T-helper 2 cell treated with Interferon-gamma antibody and Interleukin-4, amounts not matched to agents 5 μg/mL and 100 μg/mL, for 36 hours (primary cell): ENCODE data around the gene CTXND1.

ENCODE experiments used
- DNase-seq: peaks from one replicate; pipeline ENCODE4 v3.0.0; 2021; ENCODE audit warnings: low spot score
- H3K27ac Mint-ChIP-seq: one replicate; pipeline ENCODE4 v1.8.0; 2021; ENCODE audit warnings: mild to moderate bottlenecking, mixed read lengths
- H3K27me3 Mint-ChIP-seq: one replicate; pipeline ENCODE4 v1.8.0; 2021; ENCODE audit warnings: low read depth, mixed read lengths
- H3K36me3 Mint-ChIP-seq: one replicate; pipeline ENCODE4 v1.8.0; 2021; ENCODE audit warnings: low read depth, mixed read lengths
- H3K4me1 Mint-ChIP-seq: one replicate; pipeline ENCODE4 v1.8.0; 2021; ENCODE audit warnings: low read depth, mixed read lengths
- H3K4me3 Mint-ChIP-seq: one replicate; pipeline ENCODE4 v1.8.0; 2022; ENCODE audit warnings: mild to moderate bottlenecking, moderate library complexity, mixed read lengths
- H3K9me3 Mint-ChIP-seq: one replicate; pipeline ENCODE4 v1.8.0; 2021; ENCODE audit warnings: mixed read lengths

Gene CTXND1

DNA sequence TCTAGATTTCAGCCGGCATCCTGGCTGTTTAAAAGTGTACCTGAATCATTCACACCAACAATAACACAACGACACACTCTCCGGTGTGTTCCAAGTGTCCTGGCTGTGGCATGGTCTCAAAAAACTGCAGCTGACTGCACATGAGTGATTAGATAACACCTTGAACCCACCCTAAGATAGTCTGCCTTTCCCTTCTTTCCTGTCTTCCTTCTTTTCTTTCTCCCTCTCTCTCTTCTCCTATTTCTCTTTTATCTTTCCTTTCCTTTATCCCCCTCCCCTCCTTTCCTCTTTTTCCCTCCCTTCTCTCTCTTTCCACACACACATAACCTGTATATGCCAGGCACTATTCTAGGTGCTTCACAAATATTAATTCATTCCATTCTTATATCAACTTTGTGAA lies 100.4 kb downstream of the CTXND1 start:
- peaks cover 13% of the 10 kb centered on the region for H3K27me3 Mint-ChIP-seq
- H3K27ac Mint-ChIP-seq, result no peak overlapping the region
- H3K9me3 Mint-ChIP-seq, result no peaks in the 10 kb centered on the region
- no peak for DNase-seq
- H3K4me1 Mint-ChIP-seq, result peaks cover 29% of the 10 kb centered on the region
- peak overlapping the region; percentile 82 for H3K4me3 Mint-ChIP-seq
- H3K36me3 Mint-ChIP-seq, result peaks cover 11% of the 10 kb centered on the region

DNA sequence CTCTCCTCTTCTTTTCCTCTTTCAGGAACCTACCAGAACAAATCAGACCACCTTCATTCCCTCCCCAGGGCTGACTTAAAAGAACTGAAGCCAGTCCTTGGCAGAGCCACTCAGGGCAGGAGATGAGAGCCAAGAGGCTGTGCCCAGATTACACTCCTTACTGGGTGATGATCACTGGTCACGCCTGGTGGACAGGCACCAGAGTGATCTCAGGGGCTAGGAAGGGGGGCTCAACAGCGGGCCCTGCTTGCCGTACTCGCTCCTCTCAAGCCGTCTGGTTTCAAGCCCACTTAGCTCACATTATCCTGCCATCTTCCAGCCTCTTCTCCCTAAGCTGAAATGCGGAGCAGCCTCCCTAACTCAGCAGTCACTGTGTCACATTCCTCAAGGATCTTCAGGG lies 100.9 kb downstream of the CTXND1 start:
- Mint-ChIP-seq H3K9me3 (no peaks in the 10 kb centered on the region), H3K4me3 (no peak overlapping the region), H3K27me3 (peaks cover 16% of the 10 kb centered on the region), H3K27ac (no peak overlapping the region), H3K4me1 (peaks cover 29% of the 10 kb centered on the region), H3K36me3 (peaks cover 11% of the 10 kb centered on the region)
- no peak for DNase-seq
